Esophagus muscularis mucosa (tissue), 4 donors: ENCODE measurements around the gene RXFP1. TPM values are rescaled to one million over a fixed set of nuclear protein-coding genes. Genes with fewer than 3 reads are reported as not detected.

Experiments
- DNase-seq: peaks from one replicate; pipeline ENCODE4 v3.0.0-alpha.2; 2017; ENCODE audit errors: extremely low spot score
- H3K27ac ChIP-seq, 4 donors: fragments of 200-600 bp; sonication (generic); replicated peaks in 1 of 4; 1 replicate in 3 of 4; 2 replicates in 1 of 4; pipeline ENCODE4 v1.5.1; 2016 to 2019; ENCODE audit warnings: mild to moderate bottlenecking in 1 of 4
- H3K27me3 ChIP-seq, 4 donors: fragments of 200-600 bp; sonication (generic); one replicate each; pipeline versions ENCODE4 v1.5.1 to v1.6.0; 2016 to 2019
- H3K36me3 ChIP-seq, 4 donors: fragments of 200-600 bp; sonication (generic); one replicate each; pipeline ENCODE4 v1.5.1; 2016 to 2019
- H3K4me1 ChIP-seq, 4 donors: fragments of 200-600 bp; sonication (generic); one replicate each; pipeline ENCODE4 v1.5.1; 2016 to 2019
- H3K4me3 ChIP-seq, 4 donors: fragments of 200-600 bp; sonication (generic); 1 replicate in 2 of 4; 2 replicates in 2 of 4; pipeline ENCODE4 v1.5.1; 2016 to 2019; ENCODE audit warnings: mild to moderate bottlenecking in 4 of 4, moderate library complexity in 1 of 4
- H3K9me3 ChIP-seq, 4 donors: fragments of 200-600 bp; sonication (generic); 1 replicate in 3 of 4; 2 replicates in 1 of 4; pipeline ENCODE4 v1.5.1; 2016 to 2019
- EP300 ChIP-seq: sonication (generic); formaldehyde crosslinking; IDR thresholded peaks from one replicate; pipeline ENCODE4 v1.6.1; 2017; ENCODE audit warnings: antibody characterized with exemption
- POLR2A ChIP-seq: fragments of 450-650 bp; IDR thresholded peaks from one replicate; pipeline ENCODE4 v1.6.1; 2017; ENCODE audit warnings: antibody characterized with exemption, moderate library complexity, mild to moderate bottlenecking, low read depth
- POLR2AphosphoS5 ChIP-seq, 2 donors: sonication (generic); formaldehyde crosslinking; IDR thresholded peaks; one replicate each; pipeline ENCODE4 v1.6.1; 2017; ENCODE audit warnings: antibody characterized with exemption in 2 of 2
- WGBS: methylation state at CpG from one replicate; pipeline ENCODE4 v1.1.5; 2018; 5-methylcytosine and 5-hydroxymethylcytosine counted together
- intact Hi-C: fragments of 100-400 bp; cut with DNase I; formaldehyde crosslinking; loops from one replicate; pipeline ENCODE4 v1.15.1; 2023
- total RNA-seq, 4 donors: library from RNA; depleted of rRNA; stranded (reverse); fragments of >200 nt; gene quantifications; one replicate each; pipeline versions ENCODE4 v1.1.0 to v1.2.1, GENCODE V29; 2016
- TF ChIP-seq, protein P1 (sequence below), 3 experiments: fragments of 200-600 bp in 2 of 3; fragments of 450-650 bp in 1 of 3; sonication (generic) in 2 of 3; IDR thresholded peaks; one replicate each; pipeline ENCODE4 v1.5.1; 2017 to 2019; ENCODE audit warnings: antibody characterized with exemption in 3 of 3, mild to moderate bottlenecking in 2 of 3, moderate library complexity in 1 of 3

RXFP1 gene
- total RNA-seq, 4 donors from 2014 or later = not detected

DNA sequence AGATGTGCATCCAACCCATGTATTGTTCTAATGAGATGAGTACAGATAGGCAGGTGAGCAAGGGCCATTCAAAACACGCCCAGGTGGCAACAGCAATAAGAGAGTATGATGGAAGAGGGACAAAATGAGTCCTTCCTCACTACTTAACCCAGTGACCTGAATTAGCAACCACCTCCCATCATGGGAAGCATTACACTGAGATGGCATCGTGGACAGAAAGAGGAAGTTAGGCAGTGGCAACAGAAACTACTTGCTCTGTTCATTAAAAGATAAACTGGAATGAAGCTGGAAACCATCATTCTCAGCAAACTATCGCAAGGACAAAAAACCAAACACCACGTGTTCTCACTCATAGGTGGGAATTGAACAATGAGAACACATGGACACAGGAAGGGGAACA, 17.2 kb downstream of the RXFP1 start:
- H3K27me3 ChIP-seq = no peaks in the 10 kb centered on the region
- no peak overlapping the region for H3K4me3 ChIP-seq
- H3K4me1 ChIP-seq = no peaks in the 10 kb centered on the region
- no peaks in the 10 kb centered on the region for H3K36me3 ChIP-seq
- intact Hi-C loops = no loop called here
- TF ChIP-seq EP300 = no peak
- TF ChIP-seq, protein P1, sequence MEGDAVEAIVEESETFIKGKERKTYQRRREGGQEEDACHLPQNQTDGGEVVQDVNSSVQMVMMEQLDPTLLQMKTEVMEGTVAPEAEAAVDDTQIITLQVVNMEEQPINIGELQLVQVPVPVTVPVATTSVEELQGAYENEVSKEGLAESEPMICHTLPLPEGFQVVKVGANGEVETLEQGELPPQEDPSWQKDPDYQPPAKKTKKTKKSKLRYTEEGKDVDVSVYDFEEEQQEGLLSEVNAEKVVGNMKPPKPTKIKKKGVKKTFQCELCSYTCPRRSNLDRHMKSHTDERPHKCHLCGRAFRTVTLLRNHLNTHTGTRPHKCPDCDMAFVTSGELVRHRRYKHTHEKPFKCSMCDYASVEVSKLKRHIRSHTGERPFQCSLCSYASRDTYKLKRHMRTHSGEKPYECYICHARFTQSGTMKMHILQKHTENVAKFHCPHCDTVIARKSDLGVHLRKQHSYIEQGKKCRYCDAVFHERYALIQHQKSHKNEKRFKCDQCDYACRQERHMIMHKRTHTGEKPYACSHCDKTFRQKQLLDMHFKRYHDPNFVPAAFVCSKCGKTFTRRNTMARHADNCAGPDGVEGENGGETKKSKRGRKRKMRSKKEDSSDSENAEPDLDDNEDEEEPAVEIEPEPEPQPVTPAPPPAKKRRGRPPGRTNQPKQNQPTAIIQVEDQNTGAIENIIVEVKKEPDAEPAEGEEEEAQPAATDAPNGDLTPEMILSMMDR (IDR thresholded peaks at IDR 0.05) = no peak
- no peak for TF ChIP-seq POLR2A
- TF ChIP-seq POLR2AphosphoS5 (IDR thresholded peaks at IDR 0.05) = no peak
- 80% methylated on average over 4 of the region's 4 CpGs for WGBS
- no peak overlapping the region for H3K27ac ChIP-seq
- H3K9me3 ChIP-seq = no peaks in the 10 kb centered on the region
- no peak for DNase-seq

DNA sequence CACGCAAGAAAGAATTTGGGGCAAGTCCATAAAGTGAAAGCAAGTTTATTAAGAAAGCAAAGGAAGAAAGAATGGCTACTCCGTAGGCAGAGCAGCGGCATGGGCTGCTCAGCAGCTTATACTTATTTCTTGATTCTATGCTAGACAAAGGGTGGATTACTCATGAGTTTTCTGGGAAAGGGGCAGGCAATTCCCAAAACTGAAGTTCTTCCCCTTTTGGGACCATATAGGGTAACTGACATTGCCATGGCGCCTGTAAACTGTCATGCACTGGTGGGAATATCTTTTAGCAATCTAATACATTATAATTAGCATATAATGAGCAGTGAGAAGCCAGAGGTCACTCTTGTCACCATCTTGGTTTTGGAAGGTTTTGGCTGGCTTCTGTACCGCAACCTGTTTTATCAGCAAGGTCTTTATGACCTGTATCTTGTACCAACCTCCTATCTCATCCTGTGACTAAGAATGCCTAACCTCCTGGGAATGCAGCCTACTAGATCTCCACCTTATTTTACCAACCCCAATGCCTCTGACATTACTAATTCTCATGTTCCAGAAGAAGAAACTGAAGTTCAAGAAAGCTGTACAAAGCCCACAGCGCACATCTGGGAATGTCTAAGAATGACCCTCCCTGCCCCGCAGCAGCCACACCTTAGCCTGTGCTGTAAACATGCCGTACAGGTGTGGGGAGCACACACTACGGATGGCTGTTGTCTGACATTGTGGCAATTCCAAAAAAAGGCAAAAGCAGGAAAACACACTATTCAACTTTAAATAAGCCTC, 18.6 kb downstream of the RXFP1 start:
- intact Hi-C loops = no loop called here
- Histone ChIP-seq H3K9me3 (peaks cover 0 to 1% (median 0%) of the 10 kb centered on the region in 4 donors), H3K27me3 (no peaks in the 10 kb centered on the region), H3K4me3 (no peak overlapping the region), H3K36me3 (no peaks in the 10 kb centered on the region), H3K27ac (no peak overlapping the region), H3K4me1 (no peaks in the 10 kb centered on the region)
- WGBS = 77% methylated on average over 9 of the region's 9 CpGs
- TF ChIP-seq, protein P1 (IDR thresholded peaks at IDR 0.05) = no peak
- TF ChIP-seq POLR2AphosphoS5 (IDR thresholded peaks at IDR 0.05) = no peak
- no peak for TF ChIP-seq POLR2A
- TF ChIP-seq EP300 = no peak
- no peak for DNase-seq

DNA sequence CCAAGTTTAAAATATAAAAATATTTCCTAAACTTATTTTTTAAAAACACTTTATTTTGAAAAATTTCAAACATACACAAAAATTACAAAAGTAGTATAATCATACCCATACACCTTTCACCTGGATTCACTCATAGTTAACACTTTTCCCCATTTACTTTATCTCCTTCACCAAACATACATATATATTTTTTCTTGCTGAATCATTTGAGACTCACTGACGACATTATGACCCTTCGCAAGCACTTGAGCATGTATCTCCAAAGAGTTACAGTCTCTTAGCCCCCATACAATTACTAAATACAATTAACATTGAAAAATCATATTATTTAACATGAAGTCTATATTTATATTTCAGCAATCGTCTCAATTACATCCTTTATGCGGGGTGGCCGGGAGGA, 19.8 kb downstream of the RXFP1 start:
- Histone ChIP-seq H3K4me3 (no peak overlapping the region), H3K36me3 (no peaks in the 10 kb centered on the region), H3K4me1 (no peaks in the 10 kb centered on the region), H3K9me3 (peaks cover 0 to 3% (median 0%) of the 10 kb centered on the region in 4 donors), H3K27ac (no peak overlapping the region), H3K27me3 (no peaks in the 10 kb centered on the region)
- 88% methylated on average over 5 of the region's 5 CpGs for WGBS
- intact Hi-C loops = no loop called here
- DNase-seq = no peak
- TF ChIP-seq POLR2AphosphoS5 (IDR thresholded peaks at IDR 0.05) (no peak), POLR2A (no peak), EP300 (no peak)
- TF ChIP-seq, protein P1 (IDR thresholded peaks at IDR 0.05) = no peak

DNA sequence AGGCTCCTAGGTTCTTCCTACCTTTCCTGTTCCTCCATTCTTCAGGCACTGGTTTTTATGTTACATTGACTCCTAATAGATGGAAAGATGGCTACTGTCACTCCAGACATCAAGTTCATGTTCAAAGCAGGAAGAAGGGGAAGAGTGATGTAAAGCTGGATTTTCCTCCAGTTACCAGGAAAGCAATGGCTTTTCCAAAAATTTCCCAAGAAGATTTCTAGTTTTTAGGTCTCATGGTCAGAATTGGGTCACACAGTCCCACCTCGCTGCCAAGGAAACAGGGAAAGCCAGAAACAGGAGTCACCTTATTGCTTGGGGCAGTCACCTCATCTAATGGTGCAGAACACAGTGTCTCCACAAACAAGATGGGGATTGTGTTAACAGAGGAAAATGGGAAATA, 21.5 kb downstream of the RXFP1 start:
- Histone ChIP-seq H3K4me1 (no peaks in the 10 kb centered on the region), H3K9me3 (peaks cover 0 to 3% (median 0%) of the 10 kb centered on the region in 4 donors), H3K4me3 (no peak overlapping the region), H3K36me3 (no peaks in the 10 kb centered on the region), H3K27ac (no peak overlapping the region), H3K27me3 (no peaks in the 10 kb centered on the region)
- 100% methylated on average over 1 of the region's 1 CpG for WGBS
- DNase-seq = no peak
- TF ChIP-seq EP300 = no peak
- TF ChIP-seq POLR2A = no peak
- intact Hi-C loops = no loop called here

DNA sequence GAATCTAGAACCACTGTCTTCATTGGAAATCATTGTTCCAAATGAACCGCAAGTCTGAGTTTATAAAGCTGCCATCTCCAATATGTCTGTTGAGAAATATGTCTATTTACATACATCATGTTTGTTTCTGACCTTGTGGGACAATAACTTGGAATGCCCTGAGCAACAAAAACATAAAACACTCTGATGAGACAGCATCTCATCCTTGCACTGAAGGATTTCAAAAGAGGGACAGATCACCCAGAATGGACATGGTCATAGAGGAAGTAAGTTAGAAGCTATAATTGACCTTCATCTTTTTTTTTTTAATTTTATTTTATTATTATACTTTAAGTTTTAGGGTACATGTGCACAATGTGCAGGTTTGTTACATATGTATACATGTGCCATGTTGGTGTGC, 22.5 kb downstream of the RXFP1 start:
- H3K27ac ChIP-seq = no peak overlapping the region
- no peaks in the 10 kb centered on the region for H3K36me3 ChIP-seq
- peaks cover 0 to 3% (median 0%) of the 10 kb centered on the region in 4 donors for H3K9me3 ChIP-seq
- 100% methylated on average over 1 of the region's 1 CpG for WGBS
- intact Hi-C loops = no loop called here
- H3K27me3 ChIP-seq = no peaks in the 10 kb centered on the region
- no peak for DNase-seq
- H3K4me1 ChIP-seq = no peaks in the 10 kb centered on the region
- TF ChIP-seq POLR2AphosphoS5 (IDR thresholded peaks at IDR 0.05) (no peak), POLR2A (no peak), EP300 (no peak)
- TF ChIP-seq, protein P1 (IDR thresholded peaks at IDR 0.05) = no peak
- H3K4me3 ChIP-seq = no peak overlapping the region
